Nephron (organoid): Measurements from ENCODE around the gene SEZ6L.
"Not testable (repeated sequence)": the region's sequence is repeated elsewhere in the genome, so short reads cannot be mapped to it uniquely, and the experiment has no call there.

Experiments used
- H3K27ac Mint-ChIP-seq, 3 experiments: 2 replicates each; pipeline ENCODE4 v1.8.0; 2020; ENCODE audit warnings: mixed read lengths in 3 of 3, mild to moderate bottlenecking in 2 of 3, moderate library complexity in 1 of 3
- H3K27me3 Mint-ChIP-seq: 2 replicates; pipeline ENCODE4 v1.8.0; 2021; ENCODE audit warnings: low read depth, mild to moderate bottlenecking, moderate library complexity, mixed read lengths
- H3K36me3 Mint-ChIP-seq: 2 replicates; pipeline ENCODE4 v1.8.0; 2020; ENCODE audit warnings: low read depth, mixed read lengths
- H3K4me1 Mint-ChIP-seq: 2 replicates; pipeline ENCODE4 v1.8.0; 2020; ENCODE audit warnings: mixed read lengths
- H3K4me3 Mint-ChIP-seq, 3 experiments: 2 replicates each; pipeline ENCODE4 v1.8.0; 2020; ENCODE audit warnings: mild to moderate bottlenecking in 3 of 3, mixed read lengths in 3 of 3, moderate library complexity in 2 of 3
- H3K9me3 Mint-ChIP-seq: 2 replicates; pipeline ENCODE4 v1.8.0; 2020; ENCODE audit warnings: mixed read lengths
- CTCF ChIP-seq, 3 experiments: fragments of 200-600 bp; sonication (generic); IDR thresholded peaks; one replicate each; pipeline ENCODE4 v1.5.0; 2021; ENCODE audit warnings: antibody characterized with exemption in 3 of 3; ENCODE audit not compliant: unreplicated experiment in 3 of 3

SEZ6L gene

GRCh38 chr22:26406118-26406517 lies 236.9 kb downstream of the SEZ6L start:
- no peak overlapping the region for H3K4me3 Mint-ChIP-seq
- peaks cover 27% of the 10 kb centered on the region for H3K27me3 Mint-ChIP-seq
- no peaks in the 10 kb centered on the region for H3K36me3 Mint-ChIP-seq

GRCh38 chr22:26408562-26409220 lies 239.4 kb downstream of the SEZ6L start:
- not testable (repeated sequence) for H3K27ac Mint-ChIP-seq, H3K36me3 Mint-ChIP-seq, H3K9me3 Mint-ChIP-seq, H3K4me3 Mint-ChIP-seq
- Mint-ChIP-seq H3K27me3 (peaks cover 28% of the 10 kb centered on the region), H3K4me1 (peaks cover 17% of the 10 kb centered on the region)

More at GRCh38 chr22:26406118-26406517, 236.9 kb downstream of the SEZ6L start:
- peaks cover 17% of the 10 kb centered on the region for H3K4me1 Mint-ChIP-seq
- no peak overlapping the region for H3K27ac Mint-ChIP-seq
- H3K9me3 Mint-ChIP-seq: no peaks in the 10 kb centered on the region
- no peak for TF ChIP-seq CTCF (IDR thresholded peaks at IDR 0.05; ENCODE audit: unreplicated experiment in 3 of 3)

GRCh38 chr22:26409719-26410335 lies 240.6 kb downstream of the SEZ6L start:
- Mint-ChIP-seq H3K4me1 (peaks cover 13% of the 10 kb centered on the region), H3K27me3 (peaks cover 21% of the 10 kb centered on the region), H3K27ac (no peak overlapping the region), H3K36me3 (no peaks in the 10 kb centered on the region), H3K9me3 (no peaks in the 10 kb centered on the region), H3K4me3 (no peak overlapping the region)
- TF ChIP-seq CTCF (IDR thresholded peaks at IDR 0.05; ENCODE audit: unreplicated experiment in 3 of 3): no peak

GRCh38 chr22:26410386-26410785 lies 241.1 kb downstream of the SEZ6L start:
- TF ChIP-seq CTCF (IDR thresholded peaks at IDR 0.05; ENCODE audit: unreplicated experiment in 3 of 3): no peak
- Mint-ChIP-seq H3K27me3 (peaks cover 21% of the 10 kb centered on the region), H3K4me1 (peaks cover 8% of the 10 kb centered on the region), H3K9me3 (no peaks in the 10 kb centered on the region), H3K4me3 (no peak overlapping the region), H3K36me3 (no peaks in the 10 kb centered on the region), H3K27ac (no peak overlapping the region)

- Mint-ChIP-seq H3K27ac (no peak overlapping the region), H3K4me1 (peaks cover 27% of the 10 kb centered on the region), H3K4me3 (no peak overlapping the region), H3K36me3 (no peaks in the 10 kb centered on the region), H3K9me3 (no peaks in the 10 kb centered on the region), H3K27me3 (peaks cover 39% of the 10 kb centered on the region)
- TF ChIP-seq CTCF (IDR thresholded peaks at IDR 0.05; ENCODE audit: unreplicated experiment in 3 of 3): no peak
These were observed 245.1 kb downstream of the SEZ6L start for GRCh38 chr22:26414347-26414746.

GRCh38 chr22:26416256-26416655 lies 247.0 kb downstream of the SEZ6L start:
- Mint-ChIP-seq H3K27ac (no peak overlapping the region), H3K27me3 (peaks cover 40% of the 10 kb centered on the region), H3K36me3 (no peaks in the 10 kb centered on the region), H3K9me3 (no peaks in the 10 kb centered on the region), H3K4me3 (no peak overlapping the region), H3K4me1 (peaks cover 20% of the 10 kb centered on the region)
- no peak for TF ChIP-seq CTCF (IDR thresholded peaks at IDR 0.05; ENCODE audit: unreplicated experiment in 3 of 3)
